ENCODE data around the gene PARD3.

DNA sequence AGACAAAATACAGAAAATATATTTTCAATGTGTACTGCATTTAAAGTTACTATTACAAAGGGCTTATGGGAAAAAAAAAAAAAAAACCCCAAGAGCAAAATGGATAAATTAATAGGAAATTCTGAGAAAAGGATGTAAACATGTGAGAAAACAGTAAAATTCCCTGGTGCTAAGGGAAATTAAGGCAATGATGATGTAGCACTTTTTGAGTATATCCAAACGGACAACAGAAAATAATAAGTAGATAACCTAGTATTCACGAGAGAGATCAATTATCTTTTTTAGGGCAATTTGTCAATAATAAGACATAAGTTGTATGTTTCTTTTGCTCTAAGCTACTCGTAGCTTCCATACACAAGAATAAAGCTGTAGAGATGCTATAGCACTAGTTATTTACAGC is 80.2 kb downstream of the PARD3 start:
- TF ChIP-seq, protein P1, sequence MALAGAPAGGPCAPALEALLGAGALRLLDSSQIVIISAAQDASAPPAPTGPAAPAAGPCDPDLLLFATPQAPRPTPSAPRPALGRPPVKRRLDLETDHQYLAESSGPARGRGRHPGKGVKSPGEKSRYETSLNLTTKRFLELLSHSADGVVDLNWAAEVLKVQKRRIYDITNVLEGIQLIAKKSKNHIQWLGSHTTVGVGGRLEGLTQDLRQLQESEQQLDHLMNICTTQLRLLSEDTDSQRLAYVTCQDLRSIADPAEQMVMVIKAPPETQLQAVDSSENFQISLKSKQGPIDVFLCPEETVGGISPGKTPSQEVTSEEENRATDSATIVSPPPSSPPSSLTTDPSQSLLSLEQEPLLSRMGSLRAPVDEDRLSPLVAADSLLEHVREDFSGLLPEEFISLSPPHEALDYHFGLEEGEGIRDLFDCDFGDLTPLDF (CRISPR knock-in tag; IDR thresholded peaks at IDR 0.05) = no peak
- no peak for TF ChIP-seq JAZF1 (CRISPR knock-in tag; IDR thresholded peaks at IDR 0.05)
- no peak for TF ChIP-seq ELF4 (CRISPR knock-in tag; IDR thresholded peaks at IDR 0.05; ENCODE audit: low read depth)
- TF ChIP-seq, protein P2, sequence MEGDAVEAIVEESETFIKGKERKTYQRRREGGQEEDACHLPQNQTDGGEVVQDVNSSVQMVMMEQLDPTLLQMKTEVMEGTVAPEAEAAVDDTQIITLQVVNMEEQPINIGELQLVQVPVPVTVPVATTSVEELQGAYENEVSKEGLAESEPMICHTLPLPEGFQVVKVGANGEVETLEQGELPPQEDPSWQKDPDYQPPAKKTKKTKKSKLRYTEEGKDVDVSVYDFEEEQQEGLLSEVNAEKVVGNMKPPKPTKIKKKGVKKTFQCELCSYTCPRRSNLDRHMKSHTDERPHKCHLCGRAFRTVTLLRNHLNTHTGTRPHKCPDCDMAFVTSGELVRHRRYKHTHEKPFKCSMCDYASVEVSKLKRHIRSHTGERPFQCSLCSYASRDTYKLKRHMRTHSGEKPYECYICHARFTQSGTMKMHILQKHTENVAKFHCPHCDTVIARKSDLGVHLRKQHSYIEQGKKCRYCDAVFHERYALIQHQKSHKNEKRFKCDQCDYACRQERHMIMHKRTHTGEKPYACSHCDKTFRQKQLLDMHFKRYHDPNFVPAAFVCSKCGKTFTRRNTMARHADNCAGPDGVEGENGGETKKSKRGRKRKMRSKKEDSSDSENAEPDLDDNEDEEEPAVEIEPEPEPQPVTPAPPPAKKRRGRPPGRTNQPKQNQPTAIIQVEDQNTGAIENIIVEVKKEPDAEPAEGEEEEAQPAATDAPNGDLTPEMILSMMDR (IDR thresholded peaks at IDR 0.05) = no peak
